H1 (cell line): ENCODE data around the gene SPPL2A. TPM values are rescaled to one million over a fixed set of nuclear protein-coding genes. Genes with fewer than 3 reads are reported as not detected.

ENCODE experiments used
- CTCF ChIA-PET: fragments of 300-600 bp; sonication (Branson Sonifier 250); formaldehyde crosslinking; loops from one replicate; lab custom pipeline; 2021; ENCODE audit not compliant: partially characterized antibody; lab: Charles Lee
- POLR2A ChIA-PET: fragments of 300-600 bp; sonication (Branson Sonifier 250); formaldehyde crosslinking; loops from one replicate; lab custom pipeline; 2021; ENCODE audit warnings: inconsistent platforms; ENCODE audit not compliant: partially characterized antibody; lab: Charles Lee
- DNase-seq, 2 experiments: peaks; one replicate each; pipeline versions ENCODE4 v3.0.0 to v3.0.0-alpha.2; 2010 to 2022; ENCODE audit warnings: low spot score in 2 of 2, low read depth in 1 of 2, mixed read lengths in 1 of 2
- FAIRE-seq: peaks from 2 replicates; lab custom pipeline; 2011; peaks lifted over from hg19 to GRCh38; lab: Jason Lieb, UNC
- H2AFZ ChIP-seq: 2 replicates; pipeline ENCODE4 v1.8.1; 2012; ENCODE audit warnings: low read length, inconsistent platforms
- H2AK5ac ChIP-seq: 2 replicates; pipeline ENCODE4 v1.6.1; 2013; ENCODE audit warnings: low read depth, low read length
- H2BK120ac ChIP-seq: replicated peaks from 2 replicates; pipeline ENCODE3; 2013; ENCODE audit warnings: low read depth, low read length, inconsistent platforms
- H2BK12ac ChIP-seq: 2 replicates; pipeline ENCODE4 v1.6.1; 2013; ENCODE audit warnings: low read depth, low read length
- H2BK15ac ChIP-seq: 2 replicates; pipeline ENCODE4 v1.6.1; 2013; ENCODE audit warnings: low read length
- H2BK20ac ChIP-seq: 2 replicates; pipeline ENCODE4 v1.6.1; 2013; ENCODE audit warnings: low read length
- H2BK5ac ChIP-seq: 2 replicates; pipeline ENCODE4 v1.6.1; 2013; ENCODE audit warnings: low read depth, low read length
- H3K14ac ChIP-seq: 2 replicates; pipeline ENCODE4 v1.6.1; 2013; ENCODE audit warnings: inconsistent platforms; ENCODE audit not compliant: insufficient read length
- H3K18ac ChIP-seq: 2 replicates; pipeline ENCODE4 v1.6.1; 2013; ENCODE audit warnings: low read length; ENCODE audit errors: extremely low read depth
- H3K23ac ChIP-seq: 2 replicates; pipeline ENCODE4 v1.6.1; 2013; ENCODE audit warnings: inconsistent platforms; ENCODE audit not compliant: insufficient read length
- H3K23me2 ChIP-seq: 2 replicates; pipeline ENCODE4 v1.6.1; 2013; ENCODE audit warnings: low read depth, low read length
- H3K27ac ChIP-seq: 2 replicates; pipeline ENCODE4 v1.6.1; 2011; ENCODE audit warnings: low read depth, low read length, inconsistent platforms
- H3K27me3 ChIP-seq, 4 experiments: replicated peaks in 1 of 4; 1 replicate in 1 of 4; 2 replicates in 3 of 4; pipeline versions ENCODE4 v1.6.1 to v1.8.1; 2011 to 2013; ENCODE audit warnings: low read length in 3 of 4, mild to moderate bottlenecking in 3 of 4, inconsistent platforms in 2 of 4, mixed read lengths in 2 of 4, moderate library complexity in 1 of 4; ENCODE audit not compliant: control insufficient read depth in 3 of 4, insufficient read depth in 3 of 4; ENCODE audit errors: extremely low read depth in 1 of 4
- H3K36me3 ChIP-seq, 4 experiments: 2 replicates each; pipeline versions ENCODE4 v1.6.1 to v1.8.1; 2011 to 2013; ENCODE audit warnings: mild to moderate bottlenecking in 4 of 4, low read length in 3 of 4, moderate library complexity in 2 of 4, control low read depth in 1 of 4, inconsistent platforms in 1 of 4; ENCODE audit not compliant: insufficient read depth in 4 of 4, control insufficient read depth in 2 of 4
- H3K4ac ChIP-seq: replicated peaks from 2 replicates; pipeline ENCODE3; 2013; ENCODE audit warnings: low read length, low read depth, mixed read lengths, inconsistent platforms; ENCODE audit not compliant: insufficient read length
- H3K4me1 ChIP-seq, 4 experiments: replicated peaks in 1 of 4; 1 replicate in 1 of 4; 2 replicates in 3 of 4; pipeline versions ENCODE4 v1.6.1 to v1.8.1; 2011 to 2013; ENCODE audit warnings: low read length in 3 of 4, inconsistent platforms in 2 of 4, mixed read lengths in 1 of 4; ENCODE audit not compliant: insufficient read depth in 4 of 4, control insufficient read depth in 3 of 4
- H3K4me2 ChIP-seq, 2 experiments: 2 replicates each; pipeline versions ENCODE4 v1.6.1 to v1.8.1; 2011 to 2013; ENCODE audit warnings: low read depth in 2 of 2, low read length in 2 of 2, control low read depth in 1 of 2, inconsistent platforms in 1 of 2, mild to moderate bottlenecking in 1 of 2; ENCODE audit not compliant: insufficient read depth in 1 of 2
- H3K4me3 ChIP-seq, 4 experiments: fragments of 200-600, 300-600 bp in 1 of 4; sonication (generic), shearing (Covaris generic), sonication (Bioruptor Twin) in 1 of 4; 2 replicates each; pipeline versions ENCODE4 v1.5.1 to v1.8.1; 2011 to 2016; ENCODE audit warnings: low read length in 4 of 4, low read depth in 3 of 4, control low read depth in 2 of 4, inconsistent platforms in 2 of 4, mild to moderate bottlenecking in 2 of 4, mixed read lengths in 1 of 4, moderate library complexity in 1 of 4; ENCODE audit not compliant: insufficient read depth in 2 of 4; ENCODE audit errors: extremely low read depth in 1 of 4
- H3K56ac ChIP-seq: replicated peaks from 2 replicates; pipeline ENCODE3; 2013; ENCODE audit warnings: low read depth, mild to moderate bottlenecking, mixed read lengths, low read length, inconsistent platforms; ENCODE audit not compliant: insufficient read length
- H3K79me1 ChIP-seq: 2 replicates; pipeline ENCODE4 v1.6.1; 2013; ENCODE audit warnings: low read depth, low read length, control low read depth
- H3K79me2 ChIP-seq, 2 experiments: 2 replicates each; pipeline versions ENCODE4 v1.6.1 to v1.8.1; 2012 to 2013; ENCODE audit warnings: low read length in 2 of 2, mild to moderate bottlenecking in 2 of 2, inconsistent platforms in 1 of 2; ENCODE audit not compliant: insufficient read depth in 2 of 2, control insufficient read depth in 1 of 2
- H3K9ac ChIP-seq, 4 experiments: replicated peaks in 1 of 4; 1 replicate in 1 of 4; 2 replicates in 3 of 4; pipeline versions ENCODE4 v1.6.1 to v1.8.1; 2011 to 2013; ENCODE audit warnings: low read depth in 3 of 4, low read length in 3 of 4, control low read depth in 2 of 4, mild to moderate bottlenecking in 2 of 4, moderate library complexity in 2 of 4, inconsistent platforms in 1 of 4; ENCODE audit errors: extremely low read depth in 1 of 4
- H3K9me3 ChIP-seq, 2 experiments: 2 replicates each; pipeline versions ENCODE4 v1.6.1 to v1.8.1; 2012 to 2013; ENCODE audit warnings: mild to moderate bottlenecking in 2 of 2, moderate library complexity in 2 of 2, control low read depth in 1 of 2, inconsistent platforms in 1 of 2, low read depth in 1 of 2, low read length in 1 of 2, mixed read lengths in 1 of 2; ENCODE audit not compliant: insufficient read depth in 2 of 2
- H4K20me1 ChIP-seq, 2 experiments: replicated peaks in 1 of 2; 2 replicates each; pipeline versions ENCODE3 to v1.8.1; 2011 to 2013; ENCODE audit warnings: inconsistent platforms in 2 of 2, low read length in 2 of 2, mild to moderate bottlenecking in 1 of 2; ENCODE audit not compliant: insufficient read depth in 2 of 2, control insufficient read depth in 1 of 2
- H4K5ac ChIP-seq: 2 replicates; pipeline ENCODE4 v1.6.1; 2013; ENCODE audit warnings: low read length, low read depth, mixed read lengths, inconsistent platforms; ENCODE audit not compliant: insufficient read length
- H4K8ac ChIP-seq: 2 replicates; pipeline ENCODE4 v1.8.0; 2013; ENCODE audit warnings: mild to moderate bottlenecking, moderate library complexity, low read length, inconsistent platforms; ENCODE audit not compliant: insufficient read depth; ENCODE audit errors: extremely low read depth
- H4K91ac ChIP-seq: replicated peaks from 2 replicates; pipeline ENCODE3; 2013; ENCODE audit warnings: low read length, mixed read lengths, inconsistent platforms; ENCODE audit not compliant: insufficient read length
- ASH2L ChIP-seq: fragments of 200-600, 300-600 bp; sonication (generic); IDR thresholded peaks from one replicate; pipeline ENCODE4 v1.7.1; 2017; ENCODE audit warnings: low read length
- CHD2 ChIP-seq: IDR thresholded peaks from 2 replicates; pipeline ENCODE4 v1.6.1; 2012; ENCODE audit warnings: low read length, improper control_type of control experiment
- EZH2 ChIP-seq: fragments of 200-600 bp; sonication (generic); IDR thresholded peaks from 2 replicates; pipeline ENCODE4 v1.7.1; 2012; ENCODE audit warnings: low read depth, mild to moderate bottlenecking, moderate library complexity, low read length, inconsistent platforms; ENCODE audit not compliant: severe bottlenecking
- GTF2F1 ChIP-seq: IDR thresholded peaks from 2 replicates; pipeline ENCODE4 v1.6.1; 2012; ENCODE audit warnings: low read depth, low read length, improper control_type of control experiment, borderline replicate concordance
- NANOG ChIP-seq: IDR thresholded peaks from 2 replicates; pipeline ENCODE4 v1.6.1; 2011; ENCODE audit warnings: low read length, low read depth, mild to moderate bottlenecking, inconsistent platforms; ENCODE audit not compliant: insufficient read depth, poor library complexity, severe bottlenecking
- POLR2AphosphoS5 ChIP-seq: IDR thresholded peaks from 2 replicates; pipeline ENCODE4 v1.6.1; 2011; ENCODE audit warnings: low read depth, low read length
- POU5F1 ChIP-seq: IDR thresholded peaks from 2 replicates; pipeline ENCODE4 v1.6.1; 2011; ENCODE audit warnings: low read depth, mild to moderate bottlenecking, low read length, moderate library complexity
- RBBP5 ChIP-seq: IDR thresholded peaks from 2 replicates; pipeline ENCODE4 v1.7.1; 2012; ENCODE audit warnings: low read depth, mild to moderate bottlenecking, inconsistent platforms, low read length, moderate library complexity, borderline replicate concordance
- SAP30 ChIP-seq: fragments of 300-600 bp; sonication (generic); IDR thresholded peaks from 2 replicates; pipeline ENCODE4 v1.7.1; 2012; ENCODE audit warnings: low read length, moderate library complexity, mild to moderate bottlenecking, inconsistent platforms; ENCODE audit not compliant: insufficient read depth, insufficient replicate concordance
- SIX5 ChIP-seq: IDR thresholded peaks from 2 replicates; pipeline ENCODE4 v1.6.1; 2011; ENCODE audit warnings: mild to moderate bottlenecking, low read depth, low read length
- SP2 ChIP-seq: IDR thresholded peaks from 2 replicates; pipeline ENCODE4 v1.6.1; 2012; ENCODE audit warnings: mild to moderate bottlenecking, low read length, inconsistent platforms
- SRF ChIP-seq: IDR thresholded peaks from 2 replicates; pipeline ENCODE4 v1.6.1; 2011; ENCODE audit warnings: mild to moderate bottlenecking, low read depth, low read length, moderate library complexity
- WGBS, 2 experiments: shearing (Covaris generic) in 1 of 2; methylation state at CpG; one replicate each; pipeline versions ENCODE4 v1.1.6 to v1.1.7; 2013 to 2015; ENCODE audit warnings: low lambda C conversion rate in 2 of 2, mixed read lengths in 2 of 2, inconsistent platforms in 1 of 2, low coverage in 1 of 2, missing lambda C conversion rate in 1 of 2; ENCODE audit not compliant: insufficient replicate concordance in 2 of 2, insufficient coverage in 1 of 2, insufficient read length in 1 of 2; ENCODE audit errors: extremely low coverage in 1 of 2, missing lambda C conversion rate in 1 of 2; 5-methylcytosine and 5-hydroxymethylcytosine counted together
- polyA plus RNA-seq, 7 experiments: library from polyadenylated mRNA; depleted of rRNA in 3 of 7; stranded (reverse) in 5 of 7; unstranded in 2 of 7; fragments of >200 nt in 5 of 7; fragments of 200-250 nt in 2 of 7; gene quantifications; 1 replicate in 5 of 7; 2 replicates in 1 of 7; 4 replicates in 1 of 7; pipeline versions ENCODE4 v1.2.1 to v1.2.3, GENCODE V29; 2011 to 2013; ENCODE audit warnings: missing spikeins in 2 of 7, mixed read lengths in 2 of 7
- total RNA-seq: library from RNA; stranded (reverse); fragmentation: NEBNext Ultra II Directional; extraction: Animal tissue kit (Norgen Biotek cat#: 25700); gene quantifications from 2 replicates; pipeline ENCODE4 v1.2.1, GENCODE V29; 2021

Gene SPPL2A
- total and polyA plus RNA-seq, 2 of the 8 experiments (the other 6 are each of a cell fraction or from before 2014, with no cell fraction given), result 15.6 to 52.9 TPM

DNA sequence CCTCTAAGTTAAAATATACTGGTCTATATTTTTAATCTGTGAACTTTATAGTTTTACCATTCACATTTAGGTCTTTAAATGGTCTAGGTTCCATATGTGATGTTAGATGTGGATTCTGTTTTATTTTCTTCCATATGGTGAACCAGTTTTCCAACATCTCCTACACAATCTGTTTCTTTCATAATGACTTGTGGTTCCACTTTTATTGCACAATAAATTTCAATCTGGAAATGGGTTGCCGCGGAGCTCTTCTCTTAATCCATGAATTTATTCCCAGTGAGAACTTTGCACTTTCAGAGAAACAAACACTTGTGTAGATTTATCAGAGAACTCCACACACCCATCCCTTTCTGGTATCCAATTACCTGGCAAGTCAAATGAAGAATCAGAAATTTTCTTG lies 20.9 kb upstream of the SPPL2A start:
- ChIA-PET CTCF (interaction anchor here (0.9 to 1.1 kb wide), 2 partner anchors 14 to 54 kb away, joined by 3 to 4 read pairs; no protein-coding TSS in a partner anchor), POLR2A (no interaction called here)
- Histone ChIP-seq H3K27me3 (no peaks in the 10 kb centered on the region), H3K79me2 (no peaks in the 10 kb centered on the region), H2BK5ac (no peak overlapping the region), H3K18ac (no peak overlapping the region), H4K8ac (no peak overlapping the region), H3K79me1 (no peaks in the 10 kb centered on the region), H3K4me3 (no peak overlapping the region), H3K9ac (no peak overlapping the region), H2BK12ac (no peak overlapping the region), H3K4ac (no peak overlapping the region), H3K4me2 (no peak overlapping the region), H3K14ac (no peak overlapping the region), H4K5ac (no peak overlapping the region), H3K23me2 (no peaks in the 10 kb centered on the region), H4K91ac (no peak overlapping the region), H4K20me1 (no peaks in the 10 kb centered on the region), H3K4me1 (no peaks in the 10 kb centered on the region; a peak in 1 of 7 replicates), H3K56ac (no peak overlapping the region), H2BK20ac (no peak overlapping the region), H2BK15ac (no peak overlapping the region), H3K9me3 (no peaks in the 10 kb centered on the region), H3K23ac (no peak overlapping the region), H2AK5ac (no peak overlapping the region), H2BK120ac (no peak overlapping the region), H3K36me3 (no peaks in the 10 kb centered on the region), H2AFZ (no peak overlapping the region), H3K27ac (no peak overlapping the region)
- DNase-seq, result no peak
- FAIRE-seq, result no peak
- 100% methylated on average over 2 of the region's 2 CpGs; no CpG with 5 or more reads in 1 of the 2 experiments for WGBS, 2 experiments
- TF ChIP-seq NANOG, result no peak
- TF ChIP-seq SIX5, result no peak
- TF ChIP-seq POU5F1, result no peak
- no peak for TF ChIP-seq GTF2F1
- TF ChIP-seq CHD2, result no peak
- no peak for TF ChIP-seq SP2
- TF ChIP-seq EZH2, result no peak
- TF ChIP-seq SRF, result no peak
- no peak for TF ChIP-seq SAP30
- no peak for TF ChIP-seq ASH2L
- no peak for TF ChIP-seq POLR2AphosphoS5
- TF ChIP-seq RBBP5, result no peak
